Heart right ventricle (tissue), 16 donors: Measurements from ENCODE around the gene KMO. TPM values are rescaled to one million over a fixed set of nuclear protein-coding genes. Genes with fewer than 3 reads are reported as not detected.

ENCODE experiments used
- ATAC-seq, 8 donors: fragments of 200-7000 bp; cut with Tn5 transposase; one replicate each; pipeline ENCODE4 v1.9.1; 2020; ENCODE audit warnings: mild to moderate bottlenecking in 8 of 8, moderate library complexity in 8 of 8, moderate number of reproducible peaks in 1 of 8
- DNase-seq, 2 donors: peaks; one replicate each; pipeline ENCODE4 v3.0.0-alpha.2; 2020
- H3K27ac ChIP-seq, 10 donors: fragments of 200-600 bp; sonication (generic) in 2 of 10; one replicate each; pipeline versions ENCODE4 v1.5.0 to v1.8.0; 2020 to 2022; ENCODE audit warnings: mild to moderate bottlenecking in 3 of 10
- H3K27me3 ChIP-seq, 7 donors: fragments of 200-600 bp; one replicate each; pipeline ENCODE4 v1.8.0; 2021 to 2022; ENCODE audit warnings: mild to moderate bottlenecking in 2 of 7
- H3K36me3 ChIP-seq, 9 donors: fragments of 200-600 bp; sonication (generic) in 1 of 9; one replicate each; pipeline versions ENCODE4 v1.5.0 to v1.8.0; 2020 to 2022; ENCODE audit warnings: mild to moderate bottlenecking in 2 of 9
- H3K4me1 ChIP-seq, 9 donors: fragments of 200-600 bp; sonication (generic) in 1 of 9; one replicate each; pipeline versions ENCODE4 v1.5.0 to v1.8.0; 2020 to 2022; ENCODE audit warnings: mild to moderate bottlenecking in 4 of 9
- H3K4me3 ChIP-seq, 10 donors: fragments of 200-600 bp; sonication (generic) in 2 of 10; one replicate each; pipeline versions ENCODE4 v1.5.0 to v1.8.0; 2020 to 2022; ENCODE audit warnings: mild to moderate bottlenecking in 7 of 10, moderate library complexity in 2 of 10
- H3K9me3 ChIP-seq, 11 donors: fragments of 200-600 bp in 10 of 11; sonication (generic) in 2 of 11; one replicate each; pipeline versions ENCODE4 v1.5.0 to v1.8.0; 2013 to 2022; ENCODE audit warnings: mild to moderate bottlenecking in 2 of 11, control low read depth in 1 of 11, moderate library complexity in 1 of 11
- WGBS, 2 donors: extraction: QIAGEN DNeasy Blood & Tissue Kit; methylation state at CpG; one replicate each; pipeline ENCODE4 v1.1.7; 2013; ENCODE audit warnings: inconsistent platforms in 1 of 2; 5-methylcytosine and 5-hydroxymethylcytosine counted together
- intact Hi-C, 10 donors: fragments of 100-400 bp; cut with DNase I; formaldehyde crosslinking; loops; one replicate each; pipeline versions ENCODE4 v1.11.1 to v1.14.2; 2022
- polyA plus RNA-seq, 2 donors: library from polyadenylated mRNA; stranded (reverse); fragments of 200-250 nt; gene quantifications; one replicate each; pipeline ENCODE4 v1.2.3, GENCODE V29; 2013
- total RNA-seq, 10 donors: library from RNA; stranded (reverse); fragmentation: NEBNext Ultra II Directional in 3 of 10; extraction: Animal tissue kit (Norgen Biotek cat#: 25700) in 3 of 10; gene quantifications; one replicate each; pipeline versions ENCODE4 v1.2.1 to v1.2.4, GENCODE V29; 2021 to 2023
- TF ChIP-seq, protein P1 (sequence below), 9 donors: fragments of 200-600 bp; sonication (generic) in 2 of 9; IDR thresholded peaks; one replicate each; pipeline versions ENCODE4 v1.5.0 to v1.8.0; 2021 to 2022; ENCODE audit warnings: antibody characterized with exemption in 9 of 9, mild to moderate bottlenecking in 5 of 9, moderate library complexity in 1 of 9
- donor health status: Arrhythmogenic right ventricular cardiomyopathy.
- donor health status: ischemic (EF 13 %, LVEDD 7.1; RV severe dilation, severe dysfunction).
- donor health status: healthy with polysubstance abuse.
- donor health status: DM: no; HTN: yes; CAD: no.
- donor health status: DM: no; HTN: no; CAD: no.
- donor health status: ischemic (EF 25% LVEDD 6.9; RV normal size, moderate dysfunction).
- donor health status: ischemic (EF 25% LVEDD 5.7; RV mildly dilated, moderate dysfunction).
- donor health status: healthy.
- donor health status: DM: yes; HTN: yes; CAD: no.
- donor health status: Ischemic cardiomyopathy.
- donor health status: ischemic (EF 35%, LVEDD 5.7; RV mildly dilated, moderate dysfunction).
- donor health status: nonischemic (EF 11% LVEDD 7.7; RV severe dilation, severe dysfunction).
- donor health status: DM: yes; HTN: yes; CAD: no.
- donor health status: PGD.
- donor health status: ischemic (EF 29% LVEDD 5.4; RV normal size, mild dysfunction).
- donor health status: nonischemic (EF 23%, LVEDD 6.1; RV moderate dilation, normal function).

The KMO gene
- total and polyA plus RNA-seq, 12 donors = 0.05 to 1.4 (median 0.29) TPM; not detected in 4

DNA sequence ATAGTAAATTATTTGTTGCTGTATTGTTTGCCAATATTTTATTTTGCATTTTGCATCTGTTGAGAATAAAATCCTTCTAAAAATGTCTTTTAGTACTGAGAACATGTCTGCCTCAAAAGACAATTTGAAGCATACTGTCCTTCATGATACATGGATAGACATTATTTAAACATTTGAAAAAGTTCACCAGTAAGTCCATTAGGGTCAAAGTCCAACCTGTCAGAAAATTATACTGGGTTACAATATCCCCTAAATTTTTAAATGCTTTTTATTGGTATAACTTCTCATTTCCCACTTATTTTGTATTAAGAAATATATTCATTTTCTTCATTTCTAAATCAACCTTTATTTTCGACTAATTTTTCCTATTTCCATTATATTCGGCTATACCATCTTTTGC is 98.7 kb downstream of the KMO start:
- Histone ChIP-seq H3K4me1 (peaks cover 0 to 13% (median 0%) of the 10 kb centered on the region in 9 donors), H3K27ac (no peak overlapping the region), H3K9me3 (no peaks in the 10 kb centered on the region), H3K36me3 (peaks cover 0 to 23% (median 0%) of the 10 kb centered on the region in 9 donors), H3K27me3 (no peaks in the 10 kb centered on the region), H3K4me3 (no peak overlapping the region)
- intact Hi-C loops = no loop called here
- ATAC-seq (no peak), DNase-seq (no peak)
- 97 to 98% methylated on average over 2 of the region's 2 CpGs for WGBS, 2 donors
- TF ChIP-seq, protein P1, sequence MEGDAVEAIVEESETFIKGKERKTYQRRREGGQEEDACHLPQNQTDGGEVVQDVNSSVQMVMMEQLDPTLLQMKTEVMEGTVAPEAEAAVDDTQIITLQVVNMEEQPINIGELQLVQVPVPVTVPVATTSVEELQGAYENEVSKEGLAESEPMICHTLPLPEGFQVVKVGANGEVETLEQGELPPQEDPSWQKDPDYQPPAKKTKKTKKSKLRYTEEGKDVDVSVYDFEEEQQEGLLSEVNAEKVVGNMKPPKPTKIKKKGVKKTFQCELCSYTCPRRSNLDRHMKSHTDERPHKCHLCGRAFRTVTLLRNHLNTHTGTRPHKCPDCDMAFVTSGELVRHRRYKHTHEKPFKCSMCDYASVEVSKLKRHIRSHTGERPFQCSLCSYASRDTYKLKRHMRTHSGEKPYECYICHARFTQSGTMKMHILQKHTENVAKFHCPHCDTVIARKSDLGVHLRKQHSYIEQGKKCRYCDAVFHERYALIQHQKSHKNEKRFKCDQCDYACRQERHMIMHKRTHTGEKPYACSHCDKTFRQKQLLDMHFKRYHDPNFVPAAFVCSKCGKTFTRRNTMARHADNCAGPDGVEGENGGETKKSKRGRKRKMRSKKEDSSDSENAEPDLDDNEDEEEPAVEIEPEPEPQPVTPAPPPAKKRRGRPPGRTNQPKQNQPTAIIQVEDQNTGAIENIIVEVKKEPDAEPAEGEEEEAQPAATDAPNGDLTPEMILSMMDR (IDR thresholded peaks at IDR 0.05) = no peak

DNA sequence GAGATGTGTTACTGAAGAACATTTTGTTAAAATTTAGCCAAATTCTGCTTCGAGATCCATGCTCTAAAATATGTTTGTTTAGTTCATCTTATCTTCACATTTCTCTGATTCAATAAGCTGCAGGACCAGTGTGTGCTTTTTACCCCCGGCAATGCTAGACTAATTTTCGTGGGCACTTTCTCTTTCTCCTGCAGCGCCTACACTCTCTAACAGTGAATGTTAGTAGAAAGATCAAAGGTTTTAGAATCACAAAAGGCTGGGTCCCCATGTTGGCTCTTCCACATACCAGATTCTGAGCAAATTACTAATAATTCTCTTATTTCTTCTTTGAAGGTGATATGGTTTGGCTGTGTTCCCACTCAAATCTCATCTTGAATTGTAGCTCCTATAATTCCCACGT is 99.5 kb downstream of the KMO start:
- H3K27ac ChIP-seq = no peak overlapping the region
- no peak for ATAC-seq
- H3K4me1 ChIP-seq = peaks cover 0 to 21% (median 0%) of the 10 kb centered on the region in 9 donors
- H3K9me3 ChIP-seq = no peaks in the 10 kb centered on the region
- no peaks in the 10 kb centered on the region for H3K27me3 ChIP-seq
- no peak overlapping the region for H3K4me3 ChIP-seq
- WGBS, 2 donors = 88 to 89% methylated on average over 5 of the region's 5 CpGs
- intact Hi-C loops = no loop called here
- peaks cover 0 to 23% (median 0%) of the 10 kb centered on the region in 9 donors for H3K36me3 ChIP-seq
- TF ChIP-seq, protein P1 (IDR thresholded peaks at IDR 0.05) = no peak
- DNase-seq = no peak

DNA sequence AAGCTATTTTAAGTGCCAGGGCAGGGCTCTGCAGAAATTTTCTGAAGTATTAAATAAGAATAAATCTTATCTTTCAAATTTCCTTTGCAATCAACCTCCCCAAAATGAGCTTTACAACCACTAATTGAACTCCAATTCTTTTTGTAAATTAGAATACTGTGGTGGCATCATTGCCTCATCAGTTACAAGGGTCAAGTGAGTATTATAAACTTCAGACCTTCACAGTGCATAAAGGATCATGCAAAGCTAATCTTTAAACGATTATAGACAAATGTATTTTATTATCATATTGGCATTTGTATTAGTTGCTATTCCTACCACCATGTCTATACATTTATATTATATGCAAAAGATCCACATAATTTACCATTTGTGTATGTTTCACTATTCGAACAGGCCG is 100.8 kb downstream of the KMO start:
- Histone ChIP-seq H3K9me3 (no peaks in the 10 kb centered on the region), H3K4me3 (no peak overlapping the region), H3K4me1 (peaks cover 0 to 25% (median under 1%) of the 10 kb centered on the region in 9 donors), H3K27me3 (no peaks in the 10 kb centered on the region), H3K36me3 (peaks cover 0 to 23% (median 0%) of the 10 kb centered on the region in 9 donors), H3K27ac (no peak overlapping the region)
- no peak for ATAC-seq
- TF ChIP-seq, protein P1 (IDR thresholded peaks at IDR 0.05) = no peak
- DNase-seq = no peak
- 90 to 92% methylated on average over 3 of the region's 3 CpGs for WGBS, 2 donors
- intact Hi-C loops = no loop called here

DNA sequence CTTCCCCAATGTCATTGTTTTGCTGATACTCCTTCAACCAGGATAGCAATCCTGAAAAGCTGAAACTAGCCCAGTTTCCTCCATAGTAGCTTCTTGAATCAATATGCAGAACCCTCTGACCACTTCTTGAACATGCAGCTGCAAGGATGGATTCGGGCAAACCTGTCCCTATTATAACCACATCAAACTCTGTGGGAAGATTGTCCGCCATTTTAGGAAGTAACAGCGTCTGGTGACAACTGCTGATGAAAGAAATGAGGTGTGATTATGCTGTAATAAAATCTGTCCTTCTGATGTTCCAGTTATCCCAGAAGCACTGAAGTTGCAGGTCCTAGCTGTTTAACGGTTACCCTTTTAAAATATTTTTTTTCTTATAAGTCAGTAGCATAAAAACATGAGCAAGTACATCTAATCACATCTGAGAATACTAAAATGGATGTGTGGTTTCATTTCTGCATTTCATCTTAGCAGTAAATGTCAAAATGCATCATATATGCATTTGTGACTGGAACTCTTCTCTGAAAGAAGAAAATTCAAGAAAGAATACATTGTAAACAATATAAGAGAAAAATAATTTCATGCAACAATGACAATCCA is 103.5 kb downstream of the KMO start:
- DNase-seq (no peak), ATAC-seq (no peak)
- Histone ChIP-seq H3K36me3 (peaks cover 0 to 23% (median 0%) of the 10 kb centered on the region in 9 donors), H3K27me3 (no peaks in the 10 kb centered on the region), H3K9me3 (no peaks in the 10 kb centered on the region), H3K27ac (no peak overlapping the region), H3K4me3 (no peak overlapping the region), H3K4me1 (peaks cover 0 to 37% (median 12%) of the 10 kb centered on the region in 9 donors)
- TF ChIP-seq, protein P1 (IDR thresholded peaks at IDR 0.05) = no peak
- intact Hi-C loops = no loop called here
- 95% methylated on average over 4 of the region's 4 CpGs for WGBS, 2 donors
